MM.1S (cell line): ENCODE results near the gene CTSA.

Source experiments
- DNase-seq: peaks from one replicate; pipeline ENCODE4 v3.0.0-alpha.2; 2015
- H2AFZ ChIP-seq: fragments of 300-600 bp; sonication (generic); 2 replicates; pipeline ENCODE4 v1.6.0; 2016; ENCODE audit warnings: antibody characterized with exemption, low read length
- H3F3A ChIP-seq: fragments of 300-600 bp; sonication (generic); 2 replicates; pipeline ENCODE4 v1.6.1; 2016; ENCODE audit warnings: mild to moderate bottlenecking, antibody characterized with exemption, low read length, moderate library complexity, mixed read lengths; ENCODE audit not compliant: insufficient read depth
- H3K27ac ChIP-seq: fragments of 300-600 bp; sonication (generic); 2 replicates; pipeline ENCODE4 v1.5.1; 2016; ENCODE audit warnings: mild to moderate bottlenecking, low read length
- H3K27me3 ChIP-seq: fragments of 300-600 bp; sonication (generic); replicated peaks from 2 replicates; pipeline ENCODE4 v1.6.0; 2016; ENCODE audit warnings: low read length; ENCODE audit not compliant: insufficient read depth
- H3K36me3 ChIP-seq: fragments of 300-600 bp; sonication (generic); replicated peaks from 2 replicates; pipeline ENCODE4 v1.6.1; 2016; ENCODE audit warnings: mild to moderate bottlenecking, low read length, mixed read lengths; ENCODE audit not compliant: insufficient read depth
- H3K4me1 ChIP-seq: fragments of 300-600 bp; sonication (generic); 2 replicates; pipeline ENCODE4 v1.6.1; 2016; ENCODE audit warnings: low read length, mixed read lengths
- H3K4me2 ChIP-seq: fragments of 300-600 bp; sonication (generic); 2 replicates; pipeline ENCODE4 v1.6.0; 2016; ENCODE audit warnings: low read depth, low read length
- H3K4me3 ChIP-seq: fragments of 300-600 bp; sonication (generic); 2 replicates; pipeline ENCODE4 v1.5.1; 2016; ENCODE audit warnings: low read length, mixed read lengths
- H3K79me2 ChIP-seq: fragments of 300-600 bp; sonication (generic); 2 replicates; pipeline ENCODE4 v1.6.1; 2016; ENCODE audit warnings: mixed run types, low read length, mixed read lengths
- H3K9ac ChIP-seq: fragments of 300-600 bp; sonication (generic); 2 replicates; pipeline ENCODE4 v1.6.1; 2016; ENCODE audit warnings: low read length, mixed read lengths
- H3K9me2 ChIP-seq: fragments of 300-600 bp; sonication (generic); replicated peaks from 2 replicates; pipeline ENCODE4 v1.6.1; 2016; ENCODE audit warnings: mild to moderate bottlenecking, low read length, mixed read lengths; ENCODE audit not compliant: insufficient read depth
- H3K9me3 ChIP-seq: fragments of 300-600 bp; sonication (generic); replicated peaks from 2 replicates; pipeline ENCODE4 v1.6.1; 2016; ENCODE audit warnings: mild to moderate bottlenecking, low read length, mixed read lengths; ENCODE audit not compliant: insufficient read depth
- H4K20me1 ChIP-seq: fragments of 300-600 bp; sonication (generic); 2 replicates; pipeline ENCODE4 v1.6.1; 2016; ENCODE audit warnings: mild to moderate bottlenecking, low read length, moderate library complexity, mixed read lengths; ENCODE audit not compliant: insufficient read depth
- EZH2 ChIP-seq: fragments of 300-600 bp; sonication (generic); optimal IDR thresholded peaks from 2 replicates; pipeline ENCODE3; 2017; ENCODE audit warnings: low read depth, mild to moderate bottlenecking, antibody characterized with exemption, low read length, mixed read lengths
- EZH2phosphoT487 ChIP-seq: fragments of 300-600 bp; sonication (generic); IDR thresholded peaks from 2 replicates; pipeline ENCODE4 v1.6.1; 2018; ENCODE audit warnings: antibody characterized with exemption, low read length
- TF ChIP-seq, protein P1 (sequence below): fragments of 300-600 bp; sonication (generic); IDR thresholded peaks from 2 replicates; pipeline ENCODE4 v1.5.1; 2016; ENCODE audit warnings: antibody characterized with exemption, low read length, mixed read lengths

CTSA gene

GRCh38 chr20:45944151-45944964 is 53.2 kb downstream of the CTSA start:
- H3K4me2 ChIP-seq, result no peak overlapping the region
- H3K9me3 ChIP-seq, result no peaks in the 10 kb centered on the region
- no peaks in the 10 kb centered on the region for H3K9me2 ChIP-seq
- no peak overlapping the region for H3K27ac ChIP-seq
- H3K9ac ChIP-seq, result no peak overlapping the region
- DNase-seq, result no peak
- no peaks in the 10 kb centered on the region for H3F3A ChIP-seq
- TF ChIP-seq EZH2, result no peak
- H2AFZ ChIP-seq, result no peak overlapping the region
- no peaks in the 10 kb centered on the region for H3K27me3 ChIP-seq
- H3K4me1 ChIP-seq, result no peaks in the 10 kb centered on the region
- H3K4me3 ChIP-seq, result no peak overlapping the region
- H3K36me3 ChIP-seq, result no peaks in the 10 kb centered on the region; the same call in 1 of the 2 replicates
- H3K79me2 ChIP-seq, result no peaks in the 10 kb centered on the region
- no peaks in the 10 kb centered on the region for H4K20me1 ChIP-seq

DNA sequence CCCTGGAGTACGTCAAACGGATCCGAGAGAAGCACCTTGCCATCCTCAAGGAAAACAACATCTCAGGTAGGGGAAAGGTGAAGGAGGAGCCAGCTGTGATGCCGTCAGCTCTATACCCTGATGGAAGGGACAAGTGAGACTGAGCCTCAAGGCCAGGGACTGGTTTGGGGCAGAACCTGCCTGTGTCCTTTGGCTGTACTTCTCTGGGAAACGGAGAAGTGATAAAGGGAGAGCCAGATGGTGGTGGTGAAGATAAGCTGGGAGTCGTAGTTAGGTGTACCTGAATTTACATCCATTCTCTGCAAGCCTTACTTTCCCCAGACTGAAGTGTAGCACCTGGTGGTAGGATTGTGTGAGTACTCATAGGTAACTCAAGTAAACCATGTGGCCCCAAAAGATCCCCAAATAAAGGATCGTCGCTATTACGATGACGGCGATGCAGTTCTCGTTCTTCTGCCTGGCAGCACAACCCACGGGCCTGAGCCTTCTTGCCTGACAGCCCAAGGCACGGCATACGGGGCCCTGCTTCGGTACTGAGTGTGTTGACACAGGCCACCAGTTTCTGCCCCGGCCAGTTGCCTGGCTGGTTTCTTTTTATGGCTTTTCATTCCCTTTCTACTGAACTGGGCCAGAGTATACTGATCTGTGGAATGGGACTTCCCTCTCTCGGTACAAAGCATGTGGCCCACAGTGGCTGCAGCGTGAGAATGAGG is 54.0 kb downstream of the CTSA start:
- DNase-seq, result no peak
- no peaks in the 10 kb centered on the region for H3K4me1 ChIP-seq
- H3K27me3 ChIP-seq, result no peaks in the 10 kb centered on the region
- no peak overlapping the region for H3K27ac ChIP-seq
- no peak overlapping the region for H3K9ac ChIP-seq
- H3K9me3 ChIP-seq, result no peaks in the 10 kb centered on the region
- H3K79me2 ChIP-seq, result no peaks in the 10 kb centered on the region
- TF ChIP-seq EZH2 (no peak), EZH2phosphoT487 (no peak)
- TF ChIP-seq, protein P1, sequence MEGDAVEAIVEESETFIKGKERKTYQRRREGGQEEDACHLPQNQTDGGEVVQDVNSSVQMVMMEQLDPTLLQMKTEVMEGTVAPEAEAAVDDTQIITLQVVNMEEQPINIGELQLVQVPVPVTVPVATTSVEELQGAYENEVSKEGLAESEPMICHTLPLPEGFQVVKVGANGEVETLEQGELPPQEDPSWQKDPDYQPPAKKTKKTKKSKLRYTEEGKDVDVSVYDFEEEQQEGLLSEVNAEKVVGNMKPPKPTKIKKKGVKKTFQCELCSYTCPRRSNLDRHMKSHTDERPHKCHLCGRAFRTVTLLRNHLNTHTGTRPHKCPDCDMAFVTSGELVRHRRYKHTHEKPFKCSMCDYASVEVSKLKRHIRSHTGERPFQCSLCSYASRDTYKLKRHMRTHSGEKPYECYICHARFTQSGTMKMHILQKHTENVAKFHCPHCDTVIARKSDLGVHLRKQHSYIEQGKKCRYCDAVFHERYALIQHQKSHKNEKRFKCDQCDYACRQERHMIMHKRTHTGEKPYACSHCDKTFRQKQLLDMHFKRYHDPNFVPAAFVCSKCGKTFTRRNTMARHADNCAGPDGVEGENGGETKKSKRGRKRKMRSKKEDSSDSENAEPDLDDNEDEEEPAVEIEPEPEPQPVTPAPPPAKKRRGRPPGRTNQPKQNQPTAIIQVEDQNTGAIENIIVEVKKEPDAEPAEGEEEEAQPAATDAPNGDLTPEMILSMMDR, result no peak
- no peaks in the 10 kb centered on the region for H3K9me2 ChIP-seq
- H3K36me3 ChIP-seq, result no peaks in the 10 kb centered on the region; the same call in 1 of the 2 replicates
- no peaks in the 10 kb centered on the region for H3F3A ChIP-seq
- H3K4me3 ChIP-seq, result no peak overlapping the region
- no peak overlapping the region for H3K4me2 ChIP-seq
- no peak overlapping the region for H2AFZ ChIP-seq
- H4K20me1 ChIP-seq, result no peaks in the 10 kb centered on the region

DNA sequence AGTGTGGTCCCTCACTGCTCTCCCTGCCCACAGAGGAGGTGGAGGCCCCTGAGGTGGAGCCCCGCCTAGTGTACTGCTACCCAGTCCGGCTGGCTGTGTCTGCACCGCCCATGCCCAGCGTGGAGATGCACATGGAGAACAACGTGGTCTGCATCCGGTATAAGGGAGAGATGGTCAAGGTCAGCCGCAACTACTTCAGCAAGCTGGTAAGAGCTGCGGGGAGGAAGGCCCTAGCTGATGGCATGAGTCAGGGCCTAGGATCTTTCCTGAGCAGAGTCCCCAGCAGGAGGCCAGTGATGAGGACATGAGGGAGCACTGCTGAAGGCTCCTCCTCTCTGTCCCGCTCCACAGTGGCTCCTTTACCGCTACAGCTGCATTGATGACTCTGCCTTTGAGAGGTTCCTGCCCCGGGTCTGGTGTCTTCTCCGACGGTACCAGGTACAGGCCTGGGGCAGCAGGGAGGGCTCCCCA is 54.6 kb downstream of the CTSA start:
- Histone ChIP-seq H3K4me1 (no peaks in the 10 kb centered on the region), H3K79me2 (no peaks in the 10 kb centered on the region), H3K27me3 (no peaks in the 10 kb centered on the region), H3K4me2 (no peak overlapping the region), H3K27ac (no peak overlapping the region), H4K20me1 (no peaks in the 10 kb centered on the region), H2AFZ (no peak overlapping the region), H3K4me3 (no peak overlapping the region), H3K9me2 (no peaks in the 10 kb centered on the region), H3F3A (no peaks in the 10 kb centered on the region), H3K9me3 (no peaks in the 10 kb centered on the region), H3K9ac (no peak overlapping the region), H3K36me3 (no peaks in the 10 kb centered on the region; the same call in 1 of the 2 replicates)
- DNase-seq, result no peak
- TF ChIP-seq, protein P1, result no peak
- TF ChIP-seq EZH2phosphoT487 (no peak), EZH2 (no peak)
